Retina (tissue), 1 donor: ENCODE data around the gene TK2.
"Not testable (repeated sequence)": the region's sequence is repeated elsewhere in the genome, so short reads cannot be mapped to it uniquely, and the experiment has no call there.

Experiments
- DNase-seq: peaks from one replicate; pipeline ENCODE4 v3.0.0-alpha.2; 2016

The TK2 gene

DNA sequence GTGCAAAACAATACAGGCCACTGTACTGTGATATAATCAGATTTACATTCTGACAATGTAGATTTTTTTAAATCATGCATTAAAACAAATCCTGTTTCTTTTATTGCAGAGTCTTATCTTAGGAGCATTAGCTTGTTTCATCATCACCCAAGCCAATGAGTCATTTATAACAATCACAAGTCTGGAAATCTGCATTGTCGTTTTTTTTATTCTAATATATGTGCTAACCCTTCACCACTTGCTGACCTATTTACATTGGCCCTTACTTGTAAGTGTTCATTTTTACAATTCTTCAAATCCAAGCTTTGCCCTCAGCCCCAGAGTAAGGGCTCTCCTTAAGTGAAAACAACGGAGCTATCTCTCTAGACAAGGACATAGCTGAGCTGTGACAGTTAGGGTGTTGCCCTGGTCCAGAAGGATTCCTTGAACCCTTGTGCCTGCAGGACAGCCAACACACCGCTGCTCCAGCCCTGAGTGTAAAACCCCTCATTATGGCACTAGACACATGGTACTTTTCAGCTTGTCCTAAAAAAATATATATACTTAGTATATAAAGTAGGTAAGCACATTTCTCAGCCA is 20.0 kb upstream of the TK2 start:
- DNase-seq: no peak

DNA sequence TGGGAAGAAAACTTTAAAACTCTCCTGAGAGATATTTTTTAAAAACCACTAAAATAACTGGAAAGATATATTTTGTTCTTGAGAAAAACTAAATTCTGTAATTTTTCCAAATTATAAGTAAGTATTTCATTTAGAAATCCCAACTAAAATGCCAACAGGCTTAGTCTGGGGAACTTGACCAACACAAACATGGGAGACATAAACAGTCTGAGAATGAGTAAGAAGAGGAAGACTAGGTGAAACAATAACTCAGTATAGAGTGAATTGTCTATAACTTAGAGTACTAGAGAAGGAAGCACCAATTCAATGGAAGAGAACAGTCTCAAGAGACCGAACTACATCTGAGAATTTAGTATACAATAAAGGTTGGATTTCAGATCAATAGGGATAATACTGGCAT is 19.2 kb upstream of the TK2 start:
- no peak for DNase-seq

GRCh38 chr16:66568355-66568754 is 18.4 kb upstream of the TK2 start:
- no peak for DNase-seq

GRCh38 chr16:66567270-66567669 is 17.3 kb upstream of the TK2 start:
- not testable (repeated sequence) for DNase-seq

GRCh38 chr16:66566051-66566901 is 16.4 kb upstream of the TK2 start, which contains the start of gene CMTM1:
Gene CMTM1 (plus strand): TSS chr16:66566439. CDS start chr16:66566514, 75 bp downstream.
- DNase-seq: no peak

GRCh38 chr16:66563574-66564334 is 13.8 kb upstream of the TK2 start:
- DNase-seq: no peak

GRCh38 chr16:66562986-66563385 is 13.1 kb upstream of the TK2 start:
- DNase-seq: no peak

DNA sequence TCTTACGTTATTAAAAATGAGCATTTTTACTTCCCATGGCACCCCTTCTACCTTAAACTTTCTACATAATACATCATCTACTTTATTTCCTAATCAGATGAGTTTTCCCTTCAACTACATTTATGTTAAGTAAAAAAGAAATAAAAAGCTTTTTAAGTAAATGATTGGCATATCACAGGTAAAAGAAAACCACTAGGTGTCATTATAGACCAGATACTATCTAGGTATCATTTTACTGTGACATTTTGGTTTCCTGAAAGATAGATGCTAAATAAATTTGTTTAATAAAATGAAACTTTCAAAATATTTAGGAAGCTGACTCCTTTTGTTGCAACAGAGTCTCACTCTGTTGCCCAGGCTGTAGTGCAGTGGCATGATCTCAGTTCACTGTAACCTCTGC is 12.5 kb upstream of the TK2 start:
- DNase-seq: no peak

DNA sequence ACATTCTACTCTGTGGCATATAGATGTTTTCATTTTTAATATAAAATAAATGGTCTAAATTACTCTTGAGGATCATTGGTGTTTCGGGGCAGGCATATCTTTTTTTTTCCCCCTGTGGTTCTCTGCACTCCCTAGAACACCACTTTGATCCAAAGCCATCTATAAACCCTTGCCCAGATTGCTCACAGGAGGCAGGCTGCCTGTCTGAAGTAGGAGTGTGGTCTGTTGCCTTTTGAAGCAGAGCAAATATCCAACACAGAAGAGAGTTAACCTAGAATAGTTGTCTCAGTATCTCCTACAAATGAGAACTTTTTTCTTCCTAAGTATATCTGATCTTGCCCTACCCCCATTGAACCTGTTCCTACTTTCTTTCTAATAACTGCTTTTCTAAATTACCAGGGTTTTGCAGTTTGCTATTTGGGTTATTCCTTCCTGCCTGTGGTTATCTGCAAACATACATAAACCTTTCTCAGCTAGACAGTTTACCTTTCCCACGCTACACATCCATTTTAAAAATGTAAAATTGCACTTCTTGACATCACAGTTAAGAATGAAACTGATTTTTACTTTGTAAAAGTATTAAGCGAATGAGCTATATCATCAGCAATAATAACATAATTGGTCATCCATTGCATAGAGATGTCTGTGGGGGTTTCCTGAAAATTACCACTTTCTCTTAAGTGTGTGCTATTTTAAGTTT is 11.6 kb upstream of the TK2 start:
- DNase-seq: no peak

- no peak for DNase-seq
Observed at GRCh38 chr16:66560107-66560506, 10.2 kb upstream of the TK2 start.

DNA sequence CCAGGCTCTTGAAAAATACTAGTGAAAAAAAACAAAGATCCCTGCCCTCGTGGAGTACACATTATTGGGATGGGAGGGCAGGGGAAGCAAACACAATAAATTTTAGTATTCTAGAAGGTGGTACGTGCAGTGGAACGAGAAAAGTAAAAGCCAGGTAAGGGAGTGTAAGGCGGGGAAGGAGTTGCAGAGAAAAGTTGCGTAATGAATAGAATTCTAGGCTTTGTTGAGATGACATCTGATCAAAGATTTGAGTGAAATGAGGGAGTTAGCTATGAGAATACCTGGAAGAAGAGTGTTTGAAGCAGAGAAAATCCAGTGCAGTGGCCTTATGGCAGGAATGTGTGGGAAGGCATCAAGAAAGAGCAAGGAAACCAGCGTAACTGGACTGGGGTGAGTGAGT is 4.6 kb upstream of the TK2 start:
- DNase-seq: no peak

- no peak for DNase-seq
Observed at GRCh38 chr16:66554021-66554420, 4.1 kb upstream of the TK2 start.

DNA sequence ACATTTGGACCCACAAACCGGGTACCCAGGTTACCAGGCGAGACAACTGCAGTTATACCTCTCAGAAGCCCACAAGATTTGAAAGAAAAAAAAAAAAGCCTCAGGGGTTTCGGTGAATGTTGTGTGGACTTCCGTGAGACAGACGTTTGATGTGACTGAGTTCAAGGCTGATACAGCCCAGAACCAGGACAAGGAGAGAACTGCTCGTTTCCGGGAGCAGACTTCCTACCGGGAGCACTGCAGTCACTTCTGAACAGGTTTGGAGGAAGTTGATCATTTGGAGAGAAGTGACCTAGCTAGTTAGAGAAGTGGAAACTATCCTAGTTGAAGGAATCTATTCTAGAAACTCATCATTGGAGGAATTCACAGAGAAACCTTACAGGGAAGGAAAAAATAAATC is 3.3 kb upstream of the TK2 start:
- DNase-seq: peak; percentile 8

GRCh38 chr16:66552286-66553177 is 2.6 kb upstream of the TK2 start, which contains the start of gene CKLF:
Gene CKLF (plus strand): TSS chr16:66552576. CDS start chr16:66552716, 140 bp downstream.
- DNase-seq: peak; percentile 98

- DNase-seq: no peak
Observed at GRCh38 chr16:66551788-66552285, 1.9 kb upstream of the TK2 start.

GRCh38 chr16:66551348-66551759 is 1.4 kb upstream of the TK2 start:
- DNase-seq: peak; percentile 23

DNA sequence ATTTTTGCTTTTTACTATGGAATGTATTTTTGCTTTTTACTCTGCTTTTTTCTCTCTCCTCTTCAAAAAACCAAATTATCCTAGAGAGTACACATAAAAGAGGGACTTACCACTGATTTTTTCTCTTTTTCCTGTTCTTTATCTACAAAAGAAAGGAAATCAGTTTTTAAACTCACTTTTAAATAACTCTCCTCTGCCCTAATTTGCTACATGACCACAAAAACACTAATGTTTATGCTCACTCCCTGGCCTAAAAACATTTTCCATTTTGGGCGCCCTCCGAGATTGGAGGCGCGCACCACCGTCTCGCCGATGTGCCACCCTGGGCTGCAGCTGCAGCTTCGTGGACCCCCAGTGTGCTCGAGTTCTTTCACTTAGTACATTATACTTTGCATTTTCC is 1.1 kb downstream of the TK2 start:
- DNase-seq: no peak

- no peak for DNase-seq
Observed at GRCh38 chr16:66548068-66548467, 1.9 kb downstream of the TK2 start.

GRCh38 chr16:66547101-66547989 is 2.6 kb downstream of the TK2 start:
- no peak for DNase-seq

DNA sequence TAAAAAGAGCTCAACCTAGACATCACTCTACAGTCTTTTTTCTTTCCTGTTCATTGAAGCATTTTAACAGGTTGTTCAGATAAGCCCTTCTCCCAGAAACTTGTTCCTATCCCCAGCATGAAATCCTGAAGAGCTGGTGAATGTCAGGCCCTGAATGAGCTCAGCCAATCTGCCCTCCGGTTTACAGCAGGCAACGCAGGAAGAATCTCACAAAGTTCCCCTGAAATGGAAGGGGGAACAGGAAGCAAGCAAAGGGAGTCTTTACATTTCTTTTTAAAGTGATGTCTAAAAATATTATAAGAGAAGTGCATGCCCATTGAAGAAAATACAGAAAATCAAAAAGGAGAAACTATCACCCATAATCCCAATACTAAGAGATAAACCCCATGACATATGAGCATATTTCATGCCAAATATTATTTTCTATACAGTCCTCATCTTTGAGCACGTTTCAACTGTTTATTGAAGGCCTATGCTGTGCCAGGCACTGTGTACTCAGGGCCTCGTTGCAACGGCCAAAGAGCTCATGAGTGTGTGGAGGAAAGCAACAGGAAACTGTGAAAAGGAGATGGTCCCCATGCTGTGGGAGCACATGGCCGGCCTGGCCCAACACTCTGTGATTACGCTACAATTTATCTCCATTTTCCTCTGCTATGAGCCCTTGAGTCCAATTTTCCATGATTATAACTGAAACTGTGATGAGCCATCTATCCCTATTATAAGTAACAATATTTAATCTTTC is 5.7 kb downstream of the TK2 start:
- no peak for DNase-seq
